ENCODE measurements around the gene OPHN1. TPM values are rescaled to one million over a fixed set of nuclear protein-coding genes. Genes with fewer than 3 reads are reported as not detected.
"Not testable (repeated sequence)": the region's sequence is repeated elsewhere in the genome, so short reads cannot be mapped to it uniquely, and the experiment has no call there.

Gene OPHN1
- total RNA-seq, 2 donors from 2014 or later, result 0.06 TPM; not detected in 1

- H3K9me3 Mint-ChIP-seq; H3K36me3 Mint-ChIP-seq; ATAC-seq; H3K27ac Mint-ChIP-seq; DNase-seq (ENCODE audit: low spot score in 2 of 2): not testable (repeated sequence)
Observed at GRCh38 chrX:68326841-68327240, 106.5 kb downstream of the OPHN1 start.

GRCh38 chrX:68307769-68308168 is 125.5 kb downstream of the OPHN1 start:
- Mint-ChIP-seq H3K36me3 (no peaks in the 10 kb centered on the region), H3K27ac (no peak overlapping the region), H3K9me3 (no peaks in the 10 kb centered on the region)
- no peak for DNase-seq (ENCODE audit: low spot score in 2 of 2)
- no peak for ATAC-seq

GRCh38 chrX:68304602-68305001 is 128.7 kb downstream of the OPHN1 start:
- Mint-ChIP-seq H3K9me3 (peaks cover 0 to 3% of the 10 kb centered on the region in 2 donors), H3K36me3 (no peaks in the 10 kb centered on the region), H3K27ac (no peak overlapping the region)
- ATAC-seq, result no peak
- no peak for DNase-seq (ENCODE audit: low spot score in 2 of 2)

DNA sequence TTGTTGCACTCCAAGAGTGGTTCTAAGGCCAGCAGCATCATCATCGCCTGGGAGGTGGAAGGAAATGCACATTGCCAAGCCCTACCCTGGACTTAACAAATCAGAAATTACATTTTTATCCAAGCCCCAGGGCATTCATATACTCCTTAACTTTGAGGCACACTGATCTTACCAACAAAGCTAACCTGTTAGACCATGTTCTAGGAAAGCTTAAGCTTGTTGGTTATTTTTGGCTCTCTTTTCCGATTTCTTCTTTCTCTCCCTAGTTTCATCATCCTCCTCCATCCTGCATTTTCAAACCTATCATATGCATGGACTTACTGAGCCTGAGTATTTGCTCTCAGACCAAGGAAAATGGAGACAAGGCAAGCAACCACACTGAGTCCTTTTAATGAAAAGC is 133.4 kb downstream of the OPHN1 start:
- Mint-ChIP-seq H3K36me3 (no peaks in the 10 kb centered on the region), H3K27ac (no peak overlapping the region), H3K9me3 (peaks cover 0 to 3% of the 10 kb centered on the region in 2 donors)
- ATAC-seq (no peak), DNase-seq (ENCODE audit: low spot score in 2 of 2) (no peak)

DNA sequence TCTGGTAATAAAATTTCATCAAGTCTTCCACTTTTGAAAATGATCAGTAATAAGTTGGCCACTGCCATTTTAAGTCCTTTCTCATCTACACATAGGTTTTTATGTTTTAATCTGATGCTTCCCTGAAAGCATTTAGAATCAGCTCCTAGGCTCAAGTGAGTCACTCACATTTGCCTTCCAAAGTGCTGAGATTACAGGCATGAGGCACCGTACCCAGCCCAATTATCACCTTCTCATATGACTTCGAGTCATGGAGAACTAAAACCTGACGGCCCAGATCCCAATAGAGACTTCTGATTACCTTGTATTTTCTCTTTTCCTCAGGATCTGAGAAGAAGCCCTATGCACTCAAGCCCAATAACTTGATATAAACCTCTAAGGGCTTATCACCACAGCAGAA is 140.8 kb downstream of the OPHN1 start:
- no peaks in the 10 kb centered on the region for H3K9me3 Mint-ChIP-seq
- no peak overlapping the region for H3K27ac Mint-ChIP-seq
- no peak for ATAC-seq
- no peaks in the 10 kb centered on the region for H3K36me3 Mint-ChIP-seq
- no peak for DNase-seq (ENCODE audit: low spot score in 2 of 2)

GRCh38 chrX:68288127-68288526 is 145.2 kb downstream of the OPHN1 start:
- Mint-ChIP-seq H3K36me3 (no peaks in the 10 kb centered on the region), H3K27ac (no peak overlapping the region), H3K9me3 (no peaks in the 10 kb centered on the region)
- ATAC-seq (no peak), DNase-seq (ENCODE audit: low spot score in 2 of 2) (no peak)

DNA sequence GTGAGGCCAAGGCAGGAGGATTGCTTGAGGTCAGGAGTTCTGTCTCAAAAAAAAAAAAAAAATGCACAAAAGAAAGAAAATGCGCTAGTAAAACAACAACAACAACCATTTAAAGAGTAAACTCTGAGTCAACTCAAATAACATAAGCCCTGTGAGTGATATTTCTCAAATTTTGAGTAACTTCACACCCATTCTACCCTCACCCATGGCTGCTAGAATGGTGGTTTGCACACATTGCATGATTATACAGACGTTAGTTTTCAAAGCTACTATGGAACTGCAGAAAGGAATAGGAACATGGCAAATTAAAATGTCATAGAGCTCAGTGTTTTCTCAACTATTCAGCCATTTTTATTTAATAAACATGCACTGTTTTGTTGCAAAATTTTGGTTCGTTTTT is 145.9 kb downstream of the OPHN1 start:
- no peak for DNase-seq (ENCODE audit: low spot score in 2 of 2)
- no peak for ATAC-seq
- no peaks in the 10 kb centered on the region for H3K36me3 Mint-ChIP-seq
- no peak overlapping the region for H3K27ac Mint-ChIP-seq
- no peaks in the 10 kb centered on the region for H3K9me3 Mint-ChIP-seq

GRCh38 chrX:68286980-68287379 is 146.3 kb downstream of the OPHN1 start:
- no peaks in the 10 kb centered on the region for H3K9me3 Mint-ChIP-seq
- no peak for ATAC-seq

DNA sequence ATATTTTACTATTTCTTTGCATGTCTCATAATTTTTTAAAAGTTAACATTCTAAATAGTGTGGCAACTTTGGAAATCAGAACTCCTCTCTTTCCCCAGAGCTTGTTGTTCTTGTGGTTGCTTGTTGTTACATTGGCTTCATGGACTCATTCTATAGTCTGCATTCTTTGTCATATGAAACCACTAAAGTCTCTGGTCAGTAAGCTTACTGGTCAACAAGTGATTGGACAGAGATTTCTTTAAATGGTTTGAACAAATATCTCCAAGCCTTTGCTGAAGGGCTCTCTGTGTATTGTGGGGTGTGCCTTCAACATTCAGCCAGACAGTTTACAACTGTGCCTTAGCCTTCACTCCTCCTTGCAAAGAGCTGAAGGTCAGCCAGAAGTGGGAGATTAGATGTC is 147.2 kb downstream of the OPHN1 start:
- no peak overlapping the region for H3K27ac Mint-ChIP-seq
- H3K9me3 Mint-ChIP-seq, result no peaks in the 10 kb centered on the region
- ATAC-seq (no peak), DNase-seq (ENCODE audit: low spot score in 2 of 2) (no peak)
- H3K36me3 Mint-ChIP-seq, result no peaks in the 10 kb centered on the region

More at GRCh38 chrX:68286980-68287379, 146.3 kb downstream of the OPHN1 start:
- no peaks in the 10 kb centered on the region for H3K36me3 Mint-ChIP-seq
- DNase-seq (ENCODE audit: low spot score in 2 of 2), result no peak
- no peak overlapping the region for H3K27ac Mint-ChIP-seq

DNA sequence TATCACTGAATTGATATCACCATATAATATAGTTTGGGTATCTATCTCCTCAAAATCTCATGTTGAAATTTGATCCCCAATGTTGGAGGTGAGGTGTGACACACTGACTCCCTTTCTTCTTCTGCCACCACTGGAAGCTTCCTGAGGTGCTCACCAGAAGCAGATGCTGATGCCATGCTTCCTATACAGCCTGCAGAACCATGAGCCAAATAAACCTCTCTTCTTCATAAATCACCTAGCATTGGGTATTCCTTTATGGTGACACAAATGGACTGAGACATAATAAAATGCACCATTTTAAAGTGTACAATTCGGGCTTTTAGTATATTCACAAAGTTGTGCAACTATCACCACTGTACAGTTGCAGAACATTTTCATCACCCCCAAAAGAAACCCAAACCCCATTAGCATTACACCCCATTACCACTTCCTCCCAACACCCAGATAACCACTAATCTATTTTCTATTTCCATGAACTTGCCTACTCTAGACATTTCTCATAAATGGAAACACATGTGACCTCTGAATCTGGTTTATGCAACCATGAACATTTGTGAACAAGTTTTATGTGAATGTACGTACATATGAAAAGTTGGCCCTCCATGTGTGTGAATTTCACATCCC is 148.9 kb downstream of the OPHN1 start:
- ATAC-seq (no peak), DNase-seq (ENCODE audit: low spot score in 2 of 2) (no peak)
- no peaks in the 10 kb centered on the region for H3K36me3 Mint-ChIP-seq
- H3K27ac Mint-ChIP-seq, result no peak overlapping the region
- H3K9me3 Mint-ChIP-seq, result no peaks in the 10 kb centered on the region

DNA sequence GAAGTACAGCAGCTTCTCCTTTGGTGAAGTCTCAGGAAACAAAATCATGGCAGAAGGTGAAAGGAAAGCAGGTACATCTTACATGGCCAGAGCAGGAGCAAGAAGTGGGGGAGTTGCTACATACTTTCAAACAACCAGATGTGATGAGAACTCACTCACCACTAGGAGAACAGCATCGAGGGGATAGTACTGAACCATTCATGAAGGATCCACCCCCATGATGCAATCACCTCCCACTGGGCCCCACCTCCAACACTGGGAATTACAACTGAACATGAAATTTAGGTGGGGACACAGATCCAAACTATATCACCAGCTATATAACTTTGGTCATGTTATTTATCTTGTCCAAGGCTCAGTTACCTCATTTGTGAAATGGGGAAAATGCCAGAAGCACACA is 159.4 kb downstream of the OPHN1 start:
- DNase-seq (ENCODE audit: low spot score in 2 of 2) (no peak), ATAC-seq (no peak)
- no peaks in the 10 kb centered on the region for H3K9me3 Mint-ChIP-seq
- no peaks in the 10 kb centered on the region for H3K36me3 Mint-ChIP-seq
- no peak overlapping the region for H3K27ac Mint-ChIP-seq

- ATAC-seq; H3K36me3 Mint-ChIP-seq; DNase-seq (ENCODE audit: low spot score in 2 of 2); H3K27ac Mint-ChIP-seq; H3K9me3 Mint-ChIP-seq: not testable (repeated sequence)
Observed at GRCh38 chrX:68264793-68265192, 168.5 kb downstream of the OPHN1 start.

DNA sequence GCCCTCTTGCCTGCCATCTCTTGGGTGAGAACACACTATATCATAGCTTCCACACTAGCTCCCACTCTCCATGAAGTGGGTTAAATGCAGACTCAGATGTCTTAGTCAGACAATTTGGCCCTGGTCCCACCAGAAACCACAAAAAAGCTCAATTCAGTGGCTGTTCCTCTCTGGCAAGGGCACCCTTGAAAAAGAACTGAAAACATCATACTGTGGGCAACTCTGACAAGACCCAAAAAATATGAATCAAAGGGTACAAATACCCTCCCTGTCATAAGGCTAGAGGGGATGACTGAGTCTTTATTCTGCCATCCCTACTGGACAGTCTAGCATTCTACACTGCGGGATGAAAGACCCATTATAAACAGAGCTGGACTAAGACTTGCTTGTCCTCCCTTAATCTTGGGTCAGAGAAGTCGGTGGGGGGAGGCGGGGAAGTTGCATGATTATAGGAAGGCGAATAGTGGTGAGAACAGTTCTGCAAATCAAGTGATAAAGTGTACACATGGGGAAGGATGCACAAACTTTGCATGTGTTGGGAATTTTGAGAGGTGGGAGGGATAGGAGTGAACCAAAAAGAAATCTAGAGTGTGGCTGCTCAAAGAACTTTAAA is 172.1 kb downstream of the OPHN1 start:
- no peak for DNase-seq (ENCODE audit: low spot score in 2 of 2)
- ATAC-seq, result no peak
- no peak overlapping the region for H3K27ac Mint-ChIP-seq

DNA sequence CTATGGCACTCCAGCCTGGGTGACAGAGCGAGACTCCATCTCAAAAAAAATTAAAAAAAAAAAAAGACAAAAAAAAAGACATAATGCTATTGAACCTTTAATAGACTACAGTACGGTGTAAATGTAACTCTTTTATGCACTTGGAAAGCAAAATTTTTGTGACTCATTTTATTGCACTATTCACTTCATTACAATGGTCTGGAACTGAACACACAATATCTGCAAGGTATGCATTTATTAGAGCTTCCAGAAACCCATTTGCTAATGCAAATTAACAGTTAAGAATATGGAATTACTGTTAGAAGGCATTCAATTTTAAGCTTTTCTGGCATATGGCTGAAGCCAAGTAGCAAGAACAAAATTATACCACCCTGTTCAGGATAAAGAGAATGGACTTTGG is 176.3 kb downstream of the OPHN1 start:
- ATAC-seq, result no peak
- H3K27ac Mint-ChIP-seq, result no peak overlapping the region
- DNase-seq (ENCODE audit: low spot score in 2 of 2), result no peak
- no peaks in the 10 kb centered on the region for H3K9me3 Mint-ChIP-seq
- no peaks in the 10 kb centered on the region for H3K36me3 Mint-ChIP-seq

More for the DNA sequence above, 172.1 kb downstream of the OPHN1 start:
- H3K9me3 Mint-ChIP-seq, result no peaks in the 10 kb centered on the region
- H3K36me3 Mint-ChIP-seq, result no peaks in the 10 kb centered on the region

DNA sequence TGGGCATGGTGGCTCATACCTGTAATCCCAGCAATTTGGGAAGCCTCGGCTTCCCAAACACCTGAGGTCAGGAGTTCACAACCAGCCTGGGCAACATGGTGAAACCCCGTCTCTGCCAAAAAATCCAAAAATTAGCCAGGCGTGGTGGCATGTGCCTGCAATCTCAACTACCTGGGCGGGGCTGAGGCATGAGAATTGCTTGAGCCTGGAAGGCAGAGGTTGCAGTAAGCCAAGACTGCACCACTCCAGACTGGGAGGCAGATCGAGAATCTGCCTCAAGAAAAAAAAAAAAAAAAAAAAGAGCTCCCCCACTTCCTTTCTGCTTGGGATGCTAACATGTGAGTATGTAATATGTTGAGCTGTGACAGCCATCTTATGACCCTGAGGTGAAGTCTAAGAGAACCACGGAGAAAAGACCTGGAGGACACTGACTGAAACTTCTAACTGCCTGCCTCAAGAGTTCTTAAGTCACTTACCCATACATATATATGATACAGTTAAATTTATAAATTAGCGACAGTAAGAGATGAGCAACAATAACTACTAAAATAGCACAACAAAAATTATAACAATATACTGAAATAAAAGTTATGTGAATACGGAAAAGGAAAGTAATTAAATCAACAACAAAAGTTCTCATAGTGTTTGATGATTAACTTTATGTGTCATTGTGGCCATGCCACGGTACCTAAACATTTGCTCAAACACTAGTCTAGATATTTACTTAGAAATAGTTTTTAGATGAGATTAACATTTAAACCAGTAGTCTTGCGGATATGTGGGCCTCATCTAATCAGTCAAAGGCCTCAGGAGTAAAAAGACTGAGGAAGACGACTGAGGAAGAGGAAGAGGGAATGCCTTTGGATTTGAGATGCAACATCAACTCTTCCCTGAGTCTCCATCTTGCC is 178.3 kb downstream of the OPHN1 start:
- ATAC-seq, result no peak
- Mint-ChIP-seq H3K27ac (no peak overlapping the region), H3K9me3 (no peaks in the 10 kb centered on the region), H3K36me3 (no peaks in the 10 kb centered on the region)
- no peak for DNase-seq (ENCODE audit: low spot score in 2 of 2)

- ATAC-seq, result no peak
- Mint-ChIP-seq H3K27ac (no peak overlapping the region), H3K9me3 (no peaks in the 10 kb centered on the region), H3K36me3 (no peaks in the 10 kb centered on the region)
- DNase-seq (ENCODE audit: low spot score in 2 of 2), result no peak
Observed at GRCh38 chrX:68252664-68253063, 180.6 kb downstream of the OPHN1 start.

GRCh38 chrX:68249903-68250302 is 183.4 kb downstream of the OPHN1 start:
- H3K27ac Mint-ChIP-seq, result no peak overlapping the region
- DNase-seq (ENCODE audit: low spot score in 2 of 2), result no peak
- H3K9me3 Mint-ChIP-seq, result no peaks in the 10 kb centered on the region
- H3K36me3 Mint-ChIP-seq, result no peaks in the 10 kb centered on the region
- ATAC-seq, result no peak
